Vagina (tissue), 2 donors: ENCODE measurements around the gene SPAG16. TPM values are rescaled to one million over a fixed set of nuclear protein-coding genes. Genes with fewer than 3 reads are reported as not detected.

Experiments used
- DNase-seq, 2 donors: peaks; one replicate each; pipeline ENCODE4 v3.0.0-alpha.2; 2017; ENCODE audit errors: extremely low spot score in 2 of 2
- H3K27ac ChIP-seq: fragments of 200-600 bp; sonication (generic); one replicate; pipeline ENCODE4 v1.5.1; 2019
- H3K27me3 ChIP-seq: fragments of 200-600 bp; sonication (generic); one replicate; pipeline ENCODE4 v1.5.1; 2019
- H3K36me3 ChIP-seq, 2 donors: fragments of 200-600 bp; sonication (generic); one replicate each; pipeline ENCODE4 v1.5.1; 2017 to 2019
- H3K4me1 ChIP-seq: fragments of 200-600 bp; sonication (generic); one replicate; pipeline ENCODE4 v1.5.1; 2019
- H3K4me3 ChIP-seq, 2 donors: fragments of 200-600 bp; sonication (generic); 1 replicate in 1 of 2; 2 replicates in 1 of 2; pipeline ENCODE4 v1.5.1; 2016 to 2019
- H3K9me3 ChIP-seq: fragments of 200-600 bp; sonication (generic); one replicate; pipeline ENCODE4 v1.5.1; 2019
- CTCF ChIP-seq, 3 experiments: fragments of 450-650 bp in 2 of 3; fragments of 200-600 bp in 1 of 3; sonication (generic) in 1 of 3; IDR thresholded peaks; one replicate each; pipeline ENCODE4 v1.5.1; 2017 to 2019; ENCODE audit warnings: antibody characterized with exemption in 3 of 3, mild to moderate bottlenecking in 2 of 3, moderate library complexity in 2 of 3
- POLR2A ChIP-seq, 2 donors: fragments of 450-650 bp; IDR thresholded peaks; one replicate each; pipeline ENCODE4 v1.6.1; 2017; ENCODE audit warnings: antibody characterized with exemption in 2 of 2, mild to moderate bottlenecking in 2 of 2, moderate library complexity in 2 of 2
- POLR2AphosphoS5 ChIP-seq, 2 donors: sonication (generic); formaldehyde crosslinking; IDR thresholded peaks; one replicate each; pipeline ENCODE4 v1.9.0; 2017; ENCODE audit warnings: antibody characterized with exemption in 2 of 2, mild to moderate bottlenecking in 2 of 2, low read depth in 1 of 2; ENCODE audit not compliant: insufficient read depth in 1 of 2
- intact Hi-C: fragments of 100-400 bp; cut with DNase I; formaldehyde crosslinking; loops from one replicate; pipeline ENCODE4 v1.15.1; 2023
- total RNA-seq: library from RNA; depleted of rRNA; stranded (reverse); fragments of >200 nt; gene quantifications from one replicate; pipeline ENCODE4 v1.2.3, GENCODE V29; 2016

Gene SPAG16
- total RNA-seq, 1 donor from 2014 or later, result 30.2 TPM

GRCh38 chr2:213723041-213723560 is 438.8 kb downstream of the SPAG16 start:
- Histone ChIP-seq H3K36me3 (no peaks in the 10 kb centered on the region), H3K27me3 (no peaks in the 10 kb centered on the region), H3K9me3 (no peaks in the 10 kb centered on the region), H3K27ac (no peak overlapping the region), H3K4me1 (no peaks in the 10 kb centered on the region), H3K4me3 (no peak overlapping the region)
- intact Hi-C loops, result no loop called here
- no peak for TF ChIP-seq POLR2AphosphoS5 (IDR thresholded peaks at IDR 0.05; ENCODE audit: insufficient read depth in 1 of 2, low read depth in 1 of 2)
- no peak for TF ChIP-seq POLR2A (IDR thresholded peaks at IDR 0.05)
- TF ChIP-seq CTCF (IDR thresholded peaks at IDR 0.05), result no peak
- no peak for DNase-seq

- H3K9me3 ChIP-seq, result no peaks in the 10 kb centered on the region
- no peaks in the 10 kb centered on the region for H3K27me3 ChIP-seq
- DNase-seq, result no peak
- H3K36me3 ChIP-seq, result no peaks in the 10 kb centered on the region
- no peak overlapping the region for H3K27ac ChIP-seq
- H3K4me3 ChIP-seq, result no peak overlapping the region
- intact Hi-C loops, result no loop called here
- TF ChIP-seq POLR2AphosphoS5 (IDR thresholded peaks at IDR 0.05; ENCODE audit: insufficient read depth in 1 of 2, low read depth in 1 of 2), result no peak
- no peak for TF ChIP-seq POLR2A (IDR thresholded peaks at IDR 0.05)
- no peak for TF ChIP-seq CTCF (IDR thresholded peaks at IDR 0.05)
- H3K4me1 ChIP-seq, result no peaks in the 10 kb centered on the region
Measured at GRCh38 chr2:213723707-213724106, 439.4 kb downstream of the SPAG16 start.

GRCh38 chr2:213726101-213726500 is 441.8 kb downstream of the SPAG16 start:
- H3K4me3 ChIP-seq, result no peak overlapping the region
- H3K4me1 ChIP-seq, result no peaks in the 10 kb centered on the region
- no peaks in the 10 kb centered on the region for H3K9me3 ChIP-seq
- DNase-seq, result no peak
- H3K36me3 ChIP-seq, result no peaks in the 10 kb centered on the region
- intact Hi-C loops, result no loop called here
- no peak for TF ChIP-seq POLR2A (IDR thresholded peaks at IDR 0.05)
- no peak for TF ChIP-seq CTCF (IDR thresholded peaks at IDR 0.05)
- no peak for TF ChIP-seq POLR2AphosphoS5 (IDR thresholded peaks at IDR 0.05; ENCODE audit: insufficient read depth in 1 of 2, low read depth in 1 of 2)
- H3K27me3 ChIP-seq, result no peaks in the 10 kb centered on the region
- no peak overlapping the region for H3K27ac ChIP-seq

GRCh38 chr2:213733893-213734292 is 449.6 kb downstream of the SPAG16 start:
- Histone ChIP-seq H3K27ac (no peak overlapping the region), H3K36me3 (no peaks in the 10 kb centered on the region), H3K4me1 (no peaks in the 10 kb centered on the region), H3K9me3 (no peaks in the 10 kb centered on the region), H3K27me3 (no peaks in the 10 kb centered on the region), H3K4me3 (no peak overlapping the region)
- intact Hi-C loops, result no loop called here
- DNase-seq, result no peak
- TF ChIP-seq POLR2AphosphoS5 (IDR thresholded peaks at IDR 0.05; ENCODE audit: insufficient read depth in 1 of 2, low read depth in 1 of 2) (no peak), CTCF (IDR thresholded peaks at IDR 0.05) (no peak)

- DNase-seq, result no peak
- Histone ChIP-seq H3K27ac (no peak overlapping the region), H3K9me3 (no peaks in the 10 kb centered on the region), H3K27me3 (no peaks in the 10 kb centered on the region), H3K4me3 (no peak overlapping the region), H3K36me3 (no peaks in the 10 kb centered on the region), H3K4me1 (no peaks in the 10 kb centered on the region)
- intact Hi-C loops, result no loop called here
- TF ChIP-seq CTCF (IDR thresholded peaks at IDR 0.05) (no peak), POLR2A (IDR thresholded peaks at IDR 0.05) (no peak), POLR2AphosphoS5 (IDR thresholded peaks at IDR 0.05; ENCODE audit: insufficient read depth in 1 of 2, low read depth in 1 of 2) (no peak)
Measured at GRCh38 chr2:213740453-213740852, 456.2 kb downstream of the SPAG16 start.
